Type B pancreatic cell (in vitro differentiated cells): ENCODE data around the gene GPR151. TPM values are rescaled to one million over a fixed set of nuclear protein-coding genes. Genes with fewer than 3 reads are reported as not detected.
"Not testable (repeated sequence)": the region's sequence is repeated elsewhere in the genome, so short reads cannot be mapped to it uniquely, and the experiment has no call there.

Experiments used
- DNase-seq: peaks from one replicate; pipeline ENCODE4 v3.0.0; 2021; ENCODE audit warnings: mixed read lengths; ENCODE audit not compliant: unreplicated experiment; ENCODE audit errors: extremely low spot score
- H3K27ac Mint-ChIP-seq: 2 replicates; pipeline ENCODE4 v1.8.0; 2021; ENCODE audit warnings: mild to moderate bottlenecking, mixed read lengths
- H3K27me3 Mint-ChIP-seq: 2 replicates; pipeline ENCODE4 v1.8.0; 2021; ENCODE audit warnings: mixed read lengths
- H3K36me3 Mint-ChIP-seq: 2 replicates; pipeline ENCODE4 v1.8.0; 2021; ENCODE audit warnings: mixed read lengths
- H3K4me1 Mint-ChIP-seq: one replicate; pipeline ENCODE4 v1.8.0; 2021; ENCODE audit warnings: mixed read lengths; ENCODE audit not compliant: unreplicated experiment
- H3K4me3 Mint-ChIP-seq: 2 replicates; pipeline ENCODE4 v1.8.0; 2021; ENCODE audit warnings: mild to moderate bottlenecking, mixed read lengths
- H3K9me3 Mint-ChIP-seq: 2 replicates; pipeline ENCODE4 v1.8.0; 2021; ENCODE audit warnings: mixed read lengths
- CTCF ChIP-seq: fragments of 200-600 bp; sonication (generic); conservative IDR thresholded peaks from 2 replicates; pipeline ENCODE4 v1.5.0; 2021; ENCODE audit warnings: antibody characterized with exemption, mild to moderate bottlenecking
- long read RNA-seq: library from polyadenylated mRNA; unstranded; transcript quantifications from one replicate; pipeline ENCODE4 v2.0.0, GENCODE V29; 2020
- total RNA-seq: library from RNA; stranded (reverse); gene quantifications from 2 replicates; pipeline ENCODE4 v1.2.1, GENCODE V29; 2021; ENCODE audit warnings: low replicate concordance

GPR151 gene
- not detected in 2 replicates for total RNA-seq
- long read RNA-seq = 0 reads

DNA sequence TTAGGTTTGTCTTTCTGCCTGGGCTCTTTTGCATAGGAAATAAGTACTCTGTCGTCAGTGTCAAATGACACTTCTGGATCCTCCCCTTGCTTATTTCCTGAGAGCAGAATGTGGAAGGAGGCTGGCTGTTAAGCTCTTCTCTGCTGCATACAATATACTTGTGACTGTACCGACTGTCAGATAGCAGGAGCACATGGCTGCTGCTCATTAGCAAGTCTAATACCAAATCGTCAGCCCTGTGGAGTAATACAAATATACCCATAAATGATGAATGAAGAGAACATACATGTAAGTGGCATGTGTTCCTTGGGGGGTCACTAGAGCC lies at the start of gene GPR151:
Gene GPR151 (minus strand): TSS at position 40 of the 325 bp plus-strand sequence. CDS start 77 bp downstream, outside the sequence.
- Mint-ChIP-seq H3K9me3 (no peaks in the 10 kb centered on the region), H3K27me3 (peaks cover 3% of the 10 kb centered on the region), H3K27ac (no peak within 1 kb of the TSS), H3K4me1 (no peaks in the 10 kb centered on the region), H3K36me3 (no peaks in the 10 kb centered on the region), H3K4me3 (no peak within 1 kb of the TSS)
- no peak for TF ChIP-seq CTCF
- no peak for DNase-seq

- Mint-ChIP-seq H3K36me3 (no peaks in the 10 kb centered on the region), H3K27ac (no peak overlapping the region), H3K4me3 (no peak overlapping the region), H3K4me1 (peaks cover 13% of the 10 kb centered on the region), H3K27me3 (peaks cover 24% of the 10 kb centered on the region), H3K9me3 (no peaks in the 10 kb centered on the region)
- DNase-seq = no peak
- no peak for TF ChIP-seq CTCF
These were observed 48.2 kb upstream of the GPR151 start for GRCh38 chr5:146564007-146564762.

- H3K36me3 Mint-ChIP-seq = no peaks in the 10 kb centered on the region
- peaks cover 18% of the 10 kb centered on the region for H3K27me3 Mint-ChIP-seq
- TF ChIP-seq CTCF = no peak
- no peak for DNase-seq
- H3K27ac Mint-ChIP-seq = no peak overlapping the region
- H3K4me1 Mint-ChIP-seq = peaks cover 13% of the 10 kb centered on the region
- no peaks in the 10 kb centered on the region for H3K9me3 Mint-ChIP-seq
- no peak overlapping the region for H3K4me3 Mint-ChIP-seq
These were observed 46.5 kb upstream of the GPR151 start for GRCh38 chr5:146562461-146562860.

- DNase-seq = no peak
- Mint-ChIP-seq H3K27ac (no peak overlapping the region), H3K9me3 (no peaks in the 10 kb centered on the region), H3K27me3 (peaks cover 18% of the 10 kb centered on the region), H3K4me1 (peaks cover 13% of the 10 kb centered on the region), H3K4me3 (no peak overlapping the region), H3K36me3 (no peaks in the 10 kb centered on the region)
- TF ChIP-seq CTCF = no peak
These were observed 45.7 kb upstream of the GPR151 start for GRCh38 chr5:146561711-146562110.

- Mint-ChIP-seq H3K36me3 (no peaks in the 10 kb centered on the region), H3K9me3 (no peaks in the 10 kb centered on the region), H3K4me1 (peaks cover 8% of the 10 kb centered on the region), H3K27me3 (peaks cover 13% of the 10 kb centered on the region), H3K27ac (no peak overlapping the region), H3K4me3 (no peak overlapping the region)
- DNase-seq = no peak
- no peak for TF ChIP-seq CTCF
These were observed 44.3 kb upstream of the GPR151 start for GRCh38 chr5:146560205-146560812.

DNA sequence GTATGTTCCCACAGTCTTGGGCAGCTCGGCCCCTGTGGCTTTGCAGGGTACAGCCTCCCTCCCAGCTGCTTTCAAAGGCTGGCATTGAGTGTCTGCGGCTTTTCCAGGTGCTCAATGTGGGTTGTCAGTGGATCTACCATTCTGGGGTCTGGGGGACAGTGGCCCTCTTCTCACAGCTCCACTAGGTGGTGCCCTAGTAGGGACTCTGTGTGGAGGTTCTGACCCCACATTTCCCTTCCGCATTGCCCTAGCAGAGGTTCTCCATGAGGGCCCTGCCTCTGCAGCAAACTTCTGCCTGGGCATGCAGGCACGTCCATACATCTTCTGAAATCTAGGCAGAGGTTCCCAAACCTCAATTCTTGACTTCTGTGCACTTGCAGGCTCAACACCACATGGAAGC lies 40.9 kb upstream of the GPR151 start:
- not testable (repeated sequence) for H3K4me1 Mint-ChIP-seq, H3K9me3 Mint-ChIP-seq, H3K4me3 Mint-ChIP-seq, H3K36me3 Mint-ChIP-seq, H3K27ac Mint-ChIP-seq, DNase-seq
- H3K27me3 Mint-ChIP-seq = peaks cover 21% of the 10 kb centered on the region
